ENCODE results near the gene SLC5A12.

SLC5A12 gene

GRCh38 chr11:26719289-26719973, 2.4 kb downstream of the SLC5A12 start:
- no peak for DNase-seq (ENCODE audit: low spot score)

GRCh38 chr11:26717771-26718170, 4.1 kb downstream of the SLC5A12 start:
- no peak for DNase-seq (ENCODE audit: low spot score)

- DNase-seq (ENCODE audit: low spot score) = no peak
Measured at GRCh38 chr11:26715133-26715532, 6.7 kb downstream of the SLC5A12 start.

- DNase-seq (ENCODE audit: low spot score) = no peak
Measured at GRCh38 chr11:26712497-26712896, 9.4 kb downstream of the SLC5A12 start.

- DNase-seq (ENCODE audit: low spot score) = no peak
Measured at GRCh38 chr11:26710489-26710888, 11.4 kb downstream of the SLC5A12 start.

- peak; percentile 25 for DNase-seq (ENCODE audit: low spot score)
Measured at GRCh38 chr11:26708736-26709456, 13.0 kb downstream of the SLC5A12 start.

GRCh38 chr11:26706181-26706580, 15.7 kb downstream of the SLC5A12 start:
- DNase-seq (ENCODE audit: low spot score) = no peak

- no peak for DNase-seq (ENCODE audit: low spot score)
Measured at GRCh38 chr11:26704249-26704648, 17.6 kb downstream of the SLC5A12 start.

- no peak for DNase-seq (ENCODE audit: low spot score)
Measured at GRCh38 chr11:26703411-26704191, 18.3 kb downstream of the SLC5A12 start.

- DNase-seq (ENCODE audit: low spot score) = no peak
Measured at GRCh38 chr11:26702406-26702805, 19.5 kb downstream of the SLC5A12 start.

- no peak for DNase-seq (ENCODE audit: low spot score)
Measured at GRCh38 chr11:26700574-26701235, 21.2 kb downstream of the SLC5A12 start.

- no peak for DNase-seq (ENCODE audit: low spot score)
Measured at GRCh38 chr11:26698224-26698623, 23.6 kb downstream of the SLC5A12 start.

GRCh38 chr11:26696330-26696729, 25.5 kb downstream of the SLC5A12 start:
- no peak for DNase-seq (ENCODE audit: low spot score)

- no peak for DNase-seq (ENCODE audit: low spot score)
Measured at GRCh38 chr11:26688701-26689100, 33.2 kb downstream of the SLC5A12 start.

GRCh38 chr11:26687351-26687750, 34.5 kb downstream of the SLC5A12 start:
- no peak for DNase-seq (ENCODE audit: low spot score)

GRCh38 chr11:26677566-26677965, 44.3 kb downstream of the SLC5A12 start:
- DNase-seq (ENCODE audit: low spot score) = no peak

- DNase-seq (ENCODE audit: low spot score) = no peak
Measured at GRCh38 chr11:26676641-26677040, 45.2 kb downstream of the SLC5A12 start.

- DNase-seq (ENCODE audit: low spot score) = no peak
Measured at GRCh38 chr11:26675233-26675928, 46.5 kb downstream of the SLC5A12 start.

- no peak for DNase-seq (ENCODE audit: low spot score)
Measured at GRCh38 chr11:26665946-26666345, 55.9 kb downstream of the SLC5A12 start.

GRCh38 chr11:26665036-26665435, 56.8 kb downstream of the SLC5A12 start:
- no peak for DNase-seq (ENCODE audit: low spot score)

- no peak for DNase-seq (ENCODE audit: low spot score)
Measured at GRCh38 chr11:26662916-26663315, 58.9 kb downstream of the SLC5A12 start.

GRCh38 chr11:26655287-26655686, 66.6 kb downstream of the SLC5A12 start:
- no peak for DNase-seq (ENCODE audit: low spot score)

All from putamen (tissue), 1 donor.